KMS-11 (cell line): ENCODE data around the gene SYNPR.

Experiments used
- H2AFZ ChIP-seq: fragments of 200-600 bp; sonication (generic); 2 replicates; pipeline ENCODE4 v1.6.1; 2016; ENCODE audit warnings: antibody characterized with exemption, mixed run types, low read depth
- H3K27ac ChIP-seq: fragments of 200-600 bp; sonication (generic); 2 replicates; pipeline ENCODE4 v1.6.1; 2016; ENCODE audit warnings: mild to moderate bottlenecking, mixed run types
- H3K27me3 ChIP-seq: fragments of 200-600 bp; sonication (generic); 2 replicates; pipeline ENCODE4 v1.6.1; 2017; ENCODE audit warnings: mild to moderate bottlenecking, low read depth, mixed run types, moderate library complexity; ENCODE audit not compliant: insufficient read depth
- H3K36me3 ChIP-seq: fragments of 200-600 bp; sonication (generic); 2 replicates; pipeline ENCODE4 v1.6.1; 2017; ENCODE audit warnings: mild to moderate bottlenecking, mixed run types; ENCODE audit not compliant: insufficient read depth
- H3K4me1 ChIP-seq: fragments of 200-600 bp; sonication (generic); 2 replicates; pipeline ENCODE4 v1.6.1; 2016; ENCODE audit warnings: mild to moderate bottlenecking, low read depth, mixed run types; ENCODE audit not compliant: poor library complexity, severe bottlenecking
- H3K4me2 ChIP-seq: fragments of 200-600 bp; sonication (generic); 2 replicates; pipeline ENCODE4 v1.7.0; 2016; ENCODE audit warnings: mild to moderate bottlenecking, mixed run types
- H3K4me3 ChIP-seq: fragments of 200-600 bp; sonication (generic); IDR thresholded peaks from 2 replicates; pipeline ENCODE4 v1.6.1; 2017; ENCODE audit warnings: low read depth, low read length, mixed read lengths; ENCODE audit not compliant: insufficient read depth
- H3K79me2 ChIP-seq: fragments of 200-600 bp; sonication (generic); 2 replicates; pipeline ENCODE4 v1.6.1; 2016; ENCODE audit warnings: low read depth, mixed run types; ENCODE audit not compliant: insufficient read depth
- H3K9ac ChIP-seq: fragments of 200-600 bp; sonication (generic); 2 replicates; pipeline ENCODE4 v1.6.1; 2016; ENCODE audit warnings: mild to moderate bottlenecking, mixed run types
- H4K20me1 ChIP-seq: fragments of 200-600 bp; sonication (generic); 2 replicates; pipeline ENCODE4 v1.6.1; 2016; ENCODE audit warnings: mild to moderate bottlenecking, mixed run types; ENCODE audit not compliant: insufficient read depth
- TF ChIP-seq, protein P1 (sequence below): fragments of 200-600 bp; sonication (generic); conservative IDR thresholded peaks from 2 replicates; pipeline ENCODE4 v1.6.1; 2017; ENCODE audit warnings: low read depth, mild to moderate bottlenecking, antibody characterized with exemption, low read length, moderate library complexity, mixed read lengths

SYNPR gene

GRCh38 chr3:63303238-63303637, 25.1 kb downstream of the SYNPR start:
- TF ChIP-seq, protein P1, sequence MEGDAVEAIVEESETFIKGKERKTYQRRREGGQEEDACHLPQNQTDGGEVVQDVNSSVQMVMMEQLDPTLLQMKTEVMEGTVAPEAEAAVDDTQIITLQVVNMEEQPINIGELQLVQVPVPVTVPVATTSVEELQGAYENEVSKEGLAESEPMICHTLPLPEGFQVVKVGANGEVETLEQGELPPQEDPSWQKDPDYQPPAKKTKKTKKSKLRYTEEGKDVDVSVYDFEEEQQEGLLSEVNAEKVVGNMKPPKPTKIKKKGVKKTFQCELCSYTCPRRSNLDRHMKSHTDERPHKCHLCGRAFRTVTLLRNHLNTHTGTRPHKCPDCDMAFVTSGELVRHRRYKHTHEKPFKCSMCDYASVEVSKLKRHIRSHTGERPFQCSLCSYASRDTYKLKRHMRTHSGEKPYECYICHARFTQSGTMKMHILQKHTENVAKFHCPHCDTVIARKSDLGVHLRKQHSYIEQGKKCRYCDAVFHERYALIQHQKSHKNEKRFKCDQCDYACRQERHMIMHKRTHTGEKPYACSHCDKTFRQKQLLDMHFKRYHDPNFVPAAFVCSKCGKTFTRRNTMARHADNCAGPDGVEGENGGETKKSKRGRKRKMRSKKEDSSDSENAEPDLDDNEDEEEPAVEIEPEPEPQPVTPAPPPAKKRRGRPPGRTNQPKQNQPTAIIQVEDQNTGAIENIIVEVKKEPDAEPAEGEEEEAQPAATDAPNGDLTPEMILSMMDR, result no peak

GRCh38 chr3:63304421-63304820, 26.3 kb downstream of the SYNPR start:
- no peaks in the 10 kb centered on the region for H3K27me3 ChIP-seq
- no peaks in the 10 kb centered on the region for H4K20me1 ChIP-seq
- H2AFZ ChIP-seq, result no peak overlapping the region
- no peaks in the 10 kb centered on the region for H3K4me1 ChIP-seq
- TF ChIP-seq, protein P1, result no peak
- no peaks in the 10 kb centered on the region for H3K79me2 ChIP-seq
- H3K27ac ChIP-seq, result no peak overlapping the region
- no peak overlapping the region for H3K4me2 ChIP-seq
- no peak overlapping the region for H3K9ac ChIP-seq
- H3K4me3 ChIP-seq, result no peak overlapping the region
- H3K36me3 ChIP-seq, result no peaks in the 10 kb centered on the region

More at GRCh38 chr3:63303238-63303637, 25.1 kb downstream of the SYNPR start:
- Histone ChIP-seq H3K9ac (no peak overlapping the region), H4K20me1 (no peaks in the 10 kb centered on the region), H3K27ac (no peak overlapping the region), H2AFZ (no peak overlapping the region), H3K4me3 (no peak overlapping the region), H3K4me1 (no peaks in the 10 kb centered on the region), H3K4me2 (no peak overlapping the region), H3K79me2 (no peaks in the 10 kb centered on the region), H3K27me3 (no peaks in the 10 kb centered on the region), H3K36me3 (no peaks in the 10 kb centered on the region)

- Histone ChIP-seq H3K27me3 (no peaks in the 10 kb centered on the region), H4K20me1 (no peaks in the 10 kb centered on the region)
Observed at GRCh38 chr3:63308072-63308471, 30.0 kb downstream of the SYNPR start.

DNA sequence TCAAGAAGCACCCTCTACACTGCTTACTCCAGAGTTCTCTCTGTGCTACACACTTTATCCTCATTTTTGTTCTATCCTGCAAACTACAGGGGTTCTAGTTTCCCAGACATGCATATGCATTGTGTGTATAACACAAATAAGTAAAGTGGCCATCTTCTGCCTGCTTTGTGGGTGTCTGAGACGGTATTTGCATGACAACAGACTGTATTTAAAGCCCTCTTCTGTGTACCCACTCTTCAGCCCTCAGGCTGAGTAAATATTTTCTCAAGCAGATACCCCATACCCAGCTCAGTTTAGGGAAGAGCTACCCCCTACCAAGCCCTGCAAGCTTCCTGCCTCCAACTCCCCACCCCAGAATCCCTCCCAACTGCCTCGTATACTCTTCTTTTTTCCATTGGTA, 31.7 kb downstream of the SYNPR start:
- Histone ChIP-seq H2AFZ (no peak overlapping the region), H4K20me1 (no peaks in the 10 kb centered on the region), H3K9ac (no peak overlapping the region), H3K79me2 (no peaks in the 10 kb centered on the region), H3K4me2 (no peak overlapping the region), H3K36me3 (no peaks in the 10 kb centered on the region), H3K27ac (no peak overlapping the region), H3K4me1 (no peaks in the 10 kb centered on the region), H3K27me3 (no peaks in the 10 kb centered on the region), H3K4me3 (no peak overlapping the region)
- TF ChIP-seq, protein P1, result no peak

More at GRCh38 chr3:63308072-63308471, 30.0 kb downstream of the SYNPR start:
- Histone ChIP-seq H3K79me2 (no peaks in the 10 kb centered on the region), H3K27ac (no peak overlapping the region), H3K36me3 (no peaks in the 10 kb centered on the region), H3K4me3 (no peak overlapping the region), H3K9ac (no peak overlapping the region), H3K4me2 (no peak overlapping the region), H3K4me1 (no peaks in the 10 kb centered on the region), H2AFZ (no peak overlapping the region)
- TF ChIP-seq, protein P1, result no peak

DNA sequence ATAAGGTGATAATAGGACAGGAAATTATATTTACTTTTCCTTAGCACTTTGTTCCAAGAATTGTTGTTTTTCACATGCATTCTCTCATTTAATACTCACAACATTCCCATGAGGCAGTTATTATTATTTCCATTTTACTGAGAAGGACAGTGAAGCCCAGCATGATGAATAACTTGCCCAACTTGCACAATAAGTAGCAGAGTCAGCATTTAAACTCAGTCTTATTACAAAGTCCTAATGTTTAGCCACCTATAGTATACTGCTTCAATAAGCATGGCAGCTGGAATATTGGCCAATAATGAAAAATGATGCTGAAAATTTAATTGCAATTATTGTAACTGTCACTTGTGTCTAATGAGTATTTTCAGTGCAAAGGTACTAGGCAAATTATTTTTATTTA, 45.7 kb downstream of the SYNPR start:
- H3K4me2 ChIP-seq, result no peak overlapping the region
- H2AFZ ChIP-seq, result no peak overlapping the region
- no peaks in the 10 kb centered on the region for H4K20me1 ChIP-seq
- H3K4me1 ChIP-seq, result no peaks in the 10 kb centered on the region
- H3K27ac ChIP-seq, result no peak overlapping the region
- H3K79me2 ChIP-seq, result no peaks in the 10 kb centered on the region
- TF ChIP-seq, protein P1, result no peak
- no peaks in the 10 kb centered on the region for H3K36me3 ChIP-seq
- no peak overlapping the region for H3K4me3 ChIP-seq
- no peaks in the 10 kb centered on the region for H3K27me3 ChIP-seq
- H3K9ac ChIP-seq, result no peak overlapping the region
